OCI-LY3 (cell line): ENCODE measurements around the gene SLC25A13.

Experiments used
- CTCF ChIP-seq: fragments of 200-600, 300-600 bp; sonication (generic); IDR thresholded peaks from 2 replicates; pipeline ENCODE4 v1.5.1; 2014; ENCODE audit warnings: antibody characterized with exemption, low read length, low read depth
- EZH2phosphoT487 ChIP-seq: fragments of 200-600 bp; shearing (Covaris generic); IDR thresholded peaks from 2 replicates; pipeline ENCODE4 v1.6.1; 2018; ENCODE audit warnings: antibody characterized with exemption, mixed run types, low read depth

GRCh38 chr7:96253964-96254363 lies 67.9 kb downstream of the SLC25A13 start:
- no peak for TF ChIP-seq CTCF
- no peak for TF ChIP-seq EZH2phosphoT487
